ENCODE results near the gene ALDH1A2.

DNA sequence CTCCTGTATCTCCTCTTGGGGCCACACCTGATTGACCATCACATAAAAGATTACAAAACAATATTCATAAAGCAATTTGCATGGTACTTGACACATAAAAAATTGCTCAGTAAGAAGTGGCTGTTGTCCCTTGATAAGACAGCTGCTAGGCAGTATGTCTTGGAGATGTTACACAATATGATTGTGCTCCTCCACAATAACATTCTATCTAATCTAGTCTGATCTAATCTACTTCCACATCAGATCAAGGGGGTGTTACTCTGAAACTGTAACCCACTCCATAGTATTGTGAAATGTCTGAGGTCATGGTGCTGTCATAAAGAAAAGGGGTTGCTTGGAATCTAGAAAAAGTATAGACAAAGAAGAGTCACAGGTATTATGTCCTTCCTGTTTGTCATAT is 49.3 kb upstream of the ALDH1A2 start:
- TF ChIP-seq CTCF (IDR thresholded peaks at IDR 0.05) (no peak), POLR2A (IDR thresholded peaks at IDR 0.05) (no peak)
